T-helper 2 cell (primary cell): ENCODE data around the gene DNMT3A.

Experiments used
- DNase-seq, 5 experiments: peaks; one replicate each; pipeline versions ENCODE4 v3.0.0 to v3.0.0-alpha.2; 2012 to 2022

Gene DNMT3A

GRCh38 chr2:25254961-25255360, 86.8 kb downstream of the DNMT3A start:
- no peak for DNase-seq

GRCh38 chr2:25253153-25253626, 88.5 kb downstream of the DNMT3A start:
- DNase-seq = no peak

- DNase-seq = peak; percentile 26 to 80 (median 32)
These were observed 89.2 kb downstream of the DNMT3A start for GRCh38 chr2:25252291-25253152.

DNA sequence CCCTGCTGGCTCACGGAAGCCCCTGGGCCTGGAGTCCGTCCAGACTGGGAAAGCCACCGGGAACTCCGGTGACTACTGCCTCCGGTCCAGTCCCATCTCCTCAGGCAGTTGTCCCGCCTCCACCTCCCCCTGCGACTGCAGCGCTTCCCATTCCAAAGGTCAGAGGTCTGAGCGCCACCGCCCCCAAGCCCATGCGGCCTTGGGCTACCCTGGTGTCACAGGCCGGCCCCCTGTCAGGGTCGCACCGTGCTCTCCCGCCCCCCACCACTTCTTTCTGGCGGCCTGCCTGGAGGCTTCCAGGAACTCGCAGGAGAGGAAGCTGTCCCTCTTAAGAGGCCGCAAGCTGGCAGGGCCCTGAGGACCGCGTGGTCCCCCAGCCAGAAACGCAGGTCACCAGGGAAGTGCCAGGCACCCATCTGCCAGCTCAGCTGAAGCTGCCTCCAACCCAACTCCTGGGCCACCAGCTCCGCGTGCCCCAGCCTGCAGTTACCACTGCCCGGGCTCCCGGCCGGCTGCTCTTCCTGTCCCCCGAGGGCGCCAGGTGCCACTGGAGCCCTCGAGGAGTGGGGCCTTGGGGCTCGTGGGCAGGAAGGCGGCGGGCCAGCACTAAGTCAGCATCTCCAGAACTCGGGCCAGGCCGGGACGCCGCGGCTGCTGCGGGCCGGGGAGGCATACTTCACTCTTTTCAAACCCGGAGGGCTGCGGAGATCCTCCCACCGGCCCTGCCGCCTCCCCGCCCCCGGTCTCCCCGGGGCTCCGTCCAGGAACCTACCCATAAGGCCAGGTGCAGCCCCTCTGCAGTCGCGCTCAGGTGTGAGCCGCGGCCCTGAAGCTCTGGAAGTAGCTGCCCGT, 90.1 kb downstream of the DNMT3A start:
- DNase-seq = peak in 4 of 5 experiments; percentile 12 to 59 (median 30)

DNA sequence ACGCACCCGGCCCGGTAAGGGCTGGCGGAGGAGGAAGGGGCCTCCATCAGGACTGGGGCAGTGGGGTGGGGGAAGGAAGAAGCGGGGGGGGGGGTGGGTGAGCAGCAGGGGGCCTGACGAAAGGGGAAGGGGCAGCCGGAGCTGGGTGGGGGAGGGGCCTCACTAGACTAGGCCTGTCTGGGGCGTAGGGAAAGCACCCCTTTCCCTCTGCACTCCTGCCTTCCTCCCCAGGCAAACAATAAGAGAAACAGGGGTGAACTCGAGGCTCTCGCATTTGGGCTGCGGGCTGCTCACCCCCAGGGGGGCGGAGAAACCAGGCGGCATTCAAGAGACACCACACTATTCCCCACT, 90.7 kb downstream of the DNMT3A start:
- no peak for DNase-seq

DNA sequence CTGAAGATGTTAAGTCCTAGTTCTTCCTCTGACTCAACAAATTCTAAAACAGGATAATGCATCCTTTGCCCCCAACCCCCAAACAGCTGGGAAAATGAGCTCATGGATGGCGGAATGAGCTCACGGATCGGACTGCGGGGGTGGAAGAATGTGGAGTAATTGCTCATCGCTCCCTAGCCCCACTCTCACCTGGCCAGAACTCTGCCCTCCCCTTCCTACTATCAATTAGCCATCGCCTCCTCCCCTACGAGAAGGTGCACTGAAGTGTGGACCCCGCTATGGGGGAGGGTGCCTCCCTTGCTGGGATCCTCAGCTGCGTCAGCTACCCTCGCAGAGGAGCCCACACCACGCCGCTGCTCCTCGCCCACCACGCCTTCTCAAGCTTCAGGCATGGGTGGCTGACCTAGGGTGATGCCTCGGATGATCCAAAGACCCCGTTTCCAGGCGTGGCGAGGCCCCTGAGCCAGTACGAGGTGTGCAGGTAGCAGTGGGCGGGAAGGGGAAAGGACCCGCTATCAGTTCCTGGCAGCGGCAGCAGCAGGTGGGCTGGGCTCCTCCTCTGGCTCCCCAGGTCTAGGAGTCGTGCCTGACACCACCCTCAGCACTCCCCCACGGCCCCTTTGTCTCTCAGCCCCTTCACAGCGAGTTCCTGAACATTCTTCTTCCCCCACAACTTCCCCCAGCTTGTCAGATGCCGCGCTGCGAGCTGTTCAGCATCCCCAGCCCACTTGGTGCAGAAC, 91.2 kb downstream of the DNMT3A start:
- DNase-seq = no peak

- DNase-seq = no peak
These were observed 91.9 kb downstream of the DNMT3A start for GRCh38 chr2:25249785-25250184.

DNA sequence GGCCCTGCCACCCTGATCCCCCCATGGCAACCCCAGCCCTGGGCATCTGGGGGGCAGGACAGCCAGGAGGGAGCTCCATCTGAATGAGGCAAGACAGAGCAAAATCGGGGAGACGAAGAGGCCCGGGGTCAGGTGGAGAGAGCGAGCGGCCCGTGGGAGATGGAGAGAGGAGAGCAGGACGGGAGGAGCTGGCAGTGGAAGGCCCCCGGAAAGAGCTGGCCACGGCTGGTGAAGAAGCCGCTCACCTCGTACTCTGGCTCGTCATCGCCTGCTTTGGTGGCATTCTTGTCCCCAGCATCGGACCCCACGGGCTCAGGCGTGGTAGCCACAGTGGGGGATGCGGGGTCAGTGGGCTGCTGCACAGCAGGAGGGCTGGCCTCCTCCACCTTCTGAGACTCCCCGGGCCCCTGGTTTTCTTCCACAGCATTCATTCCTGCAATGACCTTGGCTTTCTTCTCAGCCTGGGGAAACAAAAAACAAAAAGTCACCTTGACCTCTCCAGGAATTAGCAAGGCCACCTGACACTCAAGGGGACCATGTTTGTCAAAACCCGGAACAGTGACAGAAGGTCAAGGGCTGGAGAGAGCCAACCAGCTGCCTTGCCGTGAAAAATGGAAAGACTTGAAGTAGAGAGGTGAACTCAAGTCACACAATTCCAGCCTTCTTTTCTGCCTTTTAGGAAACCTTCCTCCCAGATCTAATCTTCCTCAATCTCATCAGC, 93.8 kb downstream of the DNMT3A start:
- DNase-seq = no peak

GRCh38 chr2:25246558-25247290, 95.0 kb downstream of the DNMT3A start:
- no peak for DNase-seq

- DNase-seq = no peak
These were observed 95.7 kb downstream of the DNMT3A start for GRCh38 chr2:25246001-25246400.

DNA sequence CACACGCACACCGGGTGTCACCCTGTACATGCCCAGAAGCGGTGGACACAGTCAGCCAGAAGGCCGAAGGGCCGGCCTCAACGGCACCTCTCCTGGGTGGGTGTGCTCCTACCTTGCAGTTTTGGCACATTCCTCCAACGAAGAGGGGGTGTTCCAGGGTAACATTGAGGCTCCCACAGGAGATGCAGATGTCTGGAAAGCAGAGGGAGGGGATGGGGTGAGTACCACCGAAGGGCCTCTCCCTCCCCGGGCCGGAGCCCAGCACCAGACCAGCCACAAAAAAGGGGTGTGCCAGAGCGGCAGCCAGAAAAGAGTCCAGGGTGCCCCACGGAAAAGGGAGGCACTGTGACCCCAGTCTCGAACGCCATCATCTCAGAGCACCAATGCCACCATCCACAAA, 96.6 kb downstream of the DNMT3A start:
- no peak for DNase-seq

- no peak for DNase-seq
These were observed 97.7 kb downstream of the DNMT3A start for GRCh38 chr2:25243995-25244394.

DNA sequence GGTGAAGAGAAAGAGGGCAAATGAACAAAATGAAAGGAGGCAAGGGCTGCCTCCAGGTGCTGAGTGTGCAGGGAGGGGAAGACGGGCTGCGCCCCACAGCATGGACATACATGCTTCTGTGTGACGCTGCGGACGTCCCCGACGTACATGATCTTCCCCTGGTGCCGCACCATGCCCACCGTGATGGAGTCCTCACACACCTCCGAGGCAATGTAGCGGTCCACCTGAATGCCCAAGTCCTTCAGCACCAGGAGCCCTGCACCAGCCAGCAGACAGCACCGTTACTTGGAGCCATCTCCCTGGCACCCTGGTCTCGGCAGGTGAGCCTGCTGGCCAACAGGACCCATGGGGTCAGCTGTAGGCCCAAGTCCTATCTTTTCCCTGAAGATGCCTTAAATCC, 100.3 kb downstream of the DNMT3A start:
- no peak for DNase-seq

- DNase-seq = no peak
These were observed 101.1 kb downstream of the DNMT3A start for GRCh38 chr2:25240636-25241035.

GRCh38 chr2:25238920-25239319, 102.8 kb downstream of the DNMT3A start:
- DNase-seq = no peak

GRCh38 chr2:25237764-25238163, 104.0 kb downstream of the DNMT3A start:
- no peak for DNase-seq

DNA sequence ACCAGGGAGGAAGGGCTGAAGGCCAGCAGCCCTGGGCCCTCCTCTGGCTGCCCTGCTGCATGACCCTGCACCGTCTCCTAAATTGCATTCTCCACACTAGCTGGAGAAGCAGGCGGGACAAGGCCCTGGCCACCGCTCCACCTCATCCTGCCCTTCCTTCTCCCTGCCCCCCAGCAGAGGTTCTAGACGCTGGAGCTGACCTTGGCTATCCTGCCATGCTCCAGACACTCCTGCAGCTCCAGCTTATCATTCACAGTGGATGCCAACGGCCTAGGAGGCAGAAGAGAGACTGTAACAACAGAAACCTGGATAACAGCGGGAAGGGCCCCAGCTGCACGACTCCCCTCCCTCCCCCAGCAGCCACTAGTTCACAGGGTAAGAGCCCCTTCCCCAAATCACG, 105.0 kb downstream of the DNMT3A start:
- no peak for DNase-seq

- no peak for DNase-seq
These were observed 107.0 kb downstream of the DNMT3A start for GRCh38 chr2:25234738-25235137.

DNA sequence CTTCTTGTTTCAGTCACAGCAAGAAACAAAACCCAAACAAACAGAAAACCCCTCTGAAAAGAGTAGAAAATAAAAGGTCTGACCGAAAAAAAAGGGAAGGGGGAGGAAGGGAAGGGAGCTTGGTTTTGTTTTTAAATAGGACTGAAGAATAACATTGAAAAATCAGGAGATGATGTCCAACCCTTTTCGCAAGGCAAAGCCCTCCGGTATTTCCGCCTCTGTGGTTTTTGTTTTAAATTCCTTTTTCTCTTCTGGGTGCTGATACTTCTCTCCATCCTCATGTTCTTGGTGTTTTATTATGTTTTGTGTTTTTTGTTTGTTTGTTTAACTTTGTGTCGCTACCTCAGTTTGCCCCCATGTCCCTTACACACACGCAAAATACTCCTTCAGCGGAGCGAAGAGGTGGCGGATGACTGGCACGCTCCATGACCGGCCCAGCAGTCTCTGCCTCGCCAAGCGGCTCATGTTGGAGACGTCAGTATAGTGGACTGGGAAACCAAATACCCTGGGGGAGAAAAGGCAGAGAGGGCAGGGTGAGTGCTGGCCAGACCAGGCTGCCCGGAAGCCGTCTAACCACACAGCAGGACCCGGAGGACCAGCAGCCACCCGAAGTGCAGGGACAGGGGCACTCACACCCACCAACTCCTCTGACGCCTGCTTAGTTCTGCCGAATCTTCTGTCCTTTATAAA, 107.7 kb downstream of the DNMT3A start:
- DNase-seq = no peak

DNA sequence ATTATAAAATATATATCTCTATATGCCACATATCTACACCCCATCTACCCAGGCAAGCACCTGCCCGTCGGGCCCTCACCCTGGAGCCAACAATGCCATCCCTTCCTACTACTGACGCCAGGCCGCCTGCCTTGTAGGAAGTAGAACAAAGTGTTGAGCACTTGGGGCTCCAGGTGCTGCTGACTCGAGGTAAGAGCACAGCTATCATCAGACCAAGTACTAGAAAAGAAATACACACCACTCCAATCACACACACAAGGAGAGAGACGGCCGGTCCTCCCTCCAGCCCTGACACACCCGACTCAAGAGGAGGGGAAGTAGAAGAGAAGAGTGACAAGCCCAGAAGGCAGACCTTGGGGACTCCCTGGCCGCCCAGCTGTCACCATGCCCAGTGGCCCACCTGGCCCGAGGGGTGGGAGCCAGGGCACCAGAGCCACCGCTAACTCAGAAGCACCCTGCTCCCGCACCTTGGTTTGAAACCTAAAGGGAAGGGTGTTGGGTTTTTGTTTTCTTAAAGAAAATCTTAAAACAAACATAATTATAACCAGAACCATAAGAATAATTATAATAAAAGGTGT, 109.4 kb downstream of the DNMT3A start:
- DNase-seq = no peak

DNA sequence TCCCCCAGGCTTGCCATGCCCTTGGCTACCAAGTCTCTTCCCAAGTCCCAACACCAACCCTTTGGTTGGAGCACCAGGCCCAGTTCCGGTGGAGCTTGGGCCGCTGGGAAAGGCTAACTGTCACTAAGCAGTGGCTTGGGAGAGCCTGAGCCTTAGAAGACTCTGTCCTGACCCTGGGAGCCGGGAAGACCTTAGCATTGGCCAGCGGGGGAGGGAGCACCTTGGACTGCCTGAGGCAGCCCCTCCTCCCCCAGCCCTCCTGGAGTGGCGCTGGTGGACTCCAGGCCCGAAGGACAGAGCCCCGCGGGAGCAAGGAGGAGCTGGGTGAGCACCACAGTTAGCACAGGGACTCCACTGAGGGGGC, 110.8 kb downstream of the DNMT3A start:
- no peak for DNase-seq
